Adipocyte (in vitro differentiated cells): Measurements from ENCODE around the gene FHIP2A.

Experiments
- DNase-seq: peaks from one replicate; pipeline ENCODE4 v3.0.0-alpha.2; 2015; ENCODE audit warnings: low read depth
- H3K27me3 ChIP-seq: replicated peaks from 2 replicates; pipeline ENCODE4 v1.7.0; 2013; ENCODE audit warnings: mild to moderate bottlenecking, low read length, moderate library complexity; ENCODE audit not compliant: control insufficient read depth, insufficient read depth
- H3K36me3 ChIP-seq: 2 replicates; pipeline ENCODE4 v1.7.0; 2013; ENCODE audit warnings: low read length, mild to moderate bottlenecking, moderate library complexity; ENCODE audit not compliant: control insufficient read depth, insufficient read depth, severe bottlenecking
- H3K4me1 ChIP-seq: 2 replicates; pipeline ENCODE4 v1.7.0; 2013; ENCODE audit warnings: mild to moderate bottlenecking, low read length, moderate library complexity; ENCODE audit not compliant: control insufficient read depth, insufficient read depth
- H3K4me3 ChIP-seq: 2 replicates; pipeline ENCODE4 v1.7.0; 2013; ENCODE audit warnings: mild to moderate bottlenecking, low read length, moderate library complexity
- H3K9ac ChIP-seq: 2 replicates; pipeline ENCODE4 v1.7.0; 2013; ENCODE audit warnings: mild to moderate bottlenecking, low read length, moderate library complexity
- H3K9me3 ChIP-seq: 2 replicates; pipeline ENCODE4 v1.7.0; 2013; ENCODE audit warnings: mild to moderate bottlenecking, low read length, moderate library complexity; ENCODE audit not compliant: control insufficient read depth

The FHIP2A gene

DNA sequence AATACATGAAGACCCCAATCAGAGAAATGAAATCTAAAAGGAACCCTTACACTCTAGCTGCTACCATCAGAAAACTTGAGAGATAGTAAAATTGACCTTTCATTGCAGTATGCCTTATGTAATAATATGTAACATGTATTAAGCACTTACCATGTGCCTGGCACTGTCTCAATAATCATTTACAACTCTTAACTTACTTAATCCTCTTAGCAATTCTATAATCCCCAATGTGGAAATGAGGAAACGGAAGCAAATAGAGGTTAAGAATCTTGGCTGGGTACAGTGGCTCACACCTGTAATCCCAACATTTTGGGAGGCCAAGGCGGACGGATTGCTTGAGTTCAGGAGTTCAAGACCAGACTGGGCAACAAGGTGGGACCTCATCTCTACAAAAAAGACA, 29.8 kb upstream of the FHIP2A start:
- Histone ChIP-seq H3K9me3 (no peaks in the 10 kb centered on the region), H3K4me1 (peaks cover 7% of the 10 kb centered on the region), H3K27me3 (no peaks in the 10 kb centered on the region), H3K36me3 (peaks cover 17% of the 10 kb centered on the region), H3K4me3 (no peak overlapping the region), H3K9ac (no peak overlapping the region)
- no peak for DNase-seq

DNA sequence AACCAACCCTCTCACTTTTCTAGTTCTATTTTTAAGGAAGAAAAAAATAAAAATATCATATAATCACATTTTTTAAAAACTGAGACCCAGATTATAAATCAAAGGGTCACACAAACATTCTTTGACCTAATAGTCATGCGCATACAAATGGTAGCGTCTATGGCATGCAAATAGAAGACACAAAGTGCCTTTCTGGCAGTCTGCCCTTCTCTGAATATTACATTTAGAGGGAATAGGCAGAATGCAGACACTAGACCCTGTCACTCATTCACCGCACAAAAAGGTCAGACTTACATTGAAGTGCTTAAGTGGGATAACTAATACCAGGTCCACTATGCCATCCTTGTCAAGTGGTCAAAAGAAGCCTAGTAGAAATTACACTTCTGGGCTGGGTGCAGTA, 26.5 kb upstream of the FHIP2A start:
- Histone ChIP-seq H3K36me3 (peaks cover 27% of the 10 kb centered on the region), H3K4me1 (no peaks in the 10 kb centered on the region), H3K9me3 (no peaks in the 10 kb centered on the region), H3K9ac (no peak overlapping the region), H3K27me3 (no peaks in the 10 kb centered on the region), H3K4me3 (no peak overlapping the region)
- DNase-seq = no peak

DNA sequence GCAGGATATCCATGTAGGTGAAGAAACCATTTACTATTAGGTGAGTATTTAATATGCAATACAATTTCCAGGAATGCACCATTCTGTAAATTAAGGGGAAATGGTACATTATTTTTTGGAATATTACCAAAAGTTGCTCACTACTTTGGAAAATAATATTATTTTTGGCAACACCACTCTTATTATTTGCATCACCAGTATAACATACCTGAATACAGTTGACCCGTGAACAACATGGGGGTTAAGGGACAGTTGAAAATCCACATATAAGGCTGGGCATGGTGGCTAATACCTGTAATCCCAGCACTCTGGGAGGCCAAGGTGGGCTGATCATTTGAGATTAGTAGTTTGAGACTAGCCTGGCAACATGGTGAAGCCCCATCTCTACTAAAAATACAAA, 21.2 kb upstream of the FHIP2A start:
- Histone ChIP-seq H3K27me3 (no peaks in the 10 kb centered on the region), H3K4me3 (no peak overlapping the region), H3K36me3 (peaks cover 21% of the 10 kb centered on the region), H3K9ac (no peak overlapping the region), H3K4me1 (no peaks in the 10 kb centered on the region), H3K9me3 (no peaks in the 10 kb centered on the region)
- no peak for DNase-seq

DNA sequence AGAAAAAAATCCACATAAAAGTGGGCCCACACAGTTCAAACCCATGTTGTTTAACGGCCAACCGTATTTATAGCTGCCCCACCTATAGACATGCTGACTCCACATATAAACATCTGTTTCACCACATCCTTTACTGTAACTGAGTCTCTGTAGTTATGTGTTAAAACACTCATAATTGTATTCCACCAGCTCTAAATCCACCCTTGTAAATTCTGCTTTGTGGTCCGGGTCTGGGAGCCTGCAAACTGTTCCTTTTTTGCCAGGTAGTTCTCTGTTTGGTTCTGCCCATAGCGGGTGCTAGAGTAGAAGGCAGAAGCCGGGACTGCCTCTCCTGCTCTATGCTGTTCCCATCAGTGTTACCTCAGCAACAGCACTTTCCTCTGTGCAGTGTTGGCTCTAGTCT, 20.2 kb upstream of the FHIP2A start:
- Histone ChIP-seq H3K27me3 (no peaks in the 10 kb centered on the region), H3K36me3 (peaks cover 18% of the 10 kb centered on the region), H3K9me3 (no peaks in the 10 kb centered on the region), H3K9ac (no peak overlapping the region), H3K4me1 (peaks cover 3% of the 10 kb centered on the region), H3K4me3 (no peak overlapping the region)
- DNase-seq = no peak

DNA sequence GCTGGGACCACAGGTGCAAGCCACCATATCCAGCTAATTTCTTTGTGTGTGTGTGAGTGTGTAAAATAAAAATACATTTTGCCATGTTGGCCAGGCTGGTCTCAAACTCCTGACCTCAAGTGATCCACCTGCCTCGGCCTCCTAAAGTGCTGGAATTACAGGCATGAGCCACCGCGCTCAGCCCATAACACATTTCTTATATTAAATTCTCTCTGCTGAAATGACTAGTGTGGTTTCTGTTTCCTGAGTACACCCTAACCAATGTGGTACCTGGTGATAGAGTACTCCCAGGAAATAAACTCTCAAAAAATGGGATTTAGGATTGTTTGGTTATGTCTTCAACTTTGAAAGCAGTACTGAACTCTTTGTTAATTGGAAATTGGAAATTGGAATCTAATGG, 19.4 kb upstream of the FHIP2A start:
- Histone ChIP-seq H3K4me3 (no peak overlapping the region), H3K36me3 (peaks cover 15% of the 10 kb centered on the region), H3K9me3 (no peaks in the 10 kb centered on the region), H3K27me3 (no peaks in the 10 kb centered on the region), H3K9ac (no peak overlapping the region), H3K4me1 (peaks cover 10% of the 10 kb centered on the region)
- DNase-seq = no peak

DNA sequence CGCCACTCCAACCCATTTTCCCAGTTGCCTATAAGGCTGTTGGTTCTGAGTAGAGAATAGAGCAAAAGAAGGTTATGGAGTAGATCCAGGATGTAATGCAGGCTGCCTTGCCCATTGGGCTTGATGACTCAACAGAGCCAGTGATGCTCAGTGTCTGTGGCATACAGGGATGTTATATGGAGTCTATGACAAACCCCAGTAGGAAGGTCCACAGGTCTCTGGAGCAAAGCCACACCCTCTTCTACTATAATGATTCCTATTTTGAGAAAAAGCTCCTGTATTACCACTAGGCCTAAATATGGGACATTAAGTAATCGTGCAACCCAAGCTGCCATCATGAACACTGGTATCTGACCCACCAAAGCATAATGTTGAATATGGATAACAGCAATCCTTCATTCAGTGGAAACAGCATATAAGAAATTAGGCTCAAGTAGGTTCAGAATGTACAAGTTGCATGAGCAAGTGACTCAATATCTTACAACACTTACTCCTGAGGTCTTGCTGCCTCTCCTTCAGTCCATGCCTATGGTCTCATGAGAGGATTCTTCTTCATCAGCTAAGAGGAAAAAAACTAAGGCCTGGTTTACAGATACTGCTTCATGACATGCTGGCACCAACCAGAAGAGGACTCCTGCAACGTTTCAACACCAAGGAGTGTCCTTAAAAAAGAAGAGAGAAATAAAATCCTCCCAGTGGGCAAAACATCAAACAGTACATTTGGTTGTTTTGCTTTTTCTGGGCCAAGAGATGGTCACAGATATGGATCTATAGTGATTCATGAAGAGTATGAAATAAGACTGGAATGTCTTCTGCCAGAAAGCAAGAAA, 14.8 kb upstream of the FHIP2A start:
- Histone ChIP-seq H3K9me3 (no peaks in the 10 kb centered on the region), H3K27me3 (no peaks in the 10 kb centered on the region), H3K4me1 (peaks cover 12% of the 10 kb centered on the region), H3K9ac (no peak overlapping the region), H3K36me3 (peaks cover 8% of the 10 kb centered on the region), H3K4me3 (no peak overlapping the region)
- DNase-seq = peak; percentile 68

DNA sequence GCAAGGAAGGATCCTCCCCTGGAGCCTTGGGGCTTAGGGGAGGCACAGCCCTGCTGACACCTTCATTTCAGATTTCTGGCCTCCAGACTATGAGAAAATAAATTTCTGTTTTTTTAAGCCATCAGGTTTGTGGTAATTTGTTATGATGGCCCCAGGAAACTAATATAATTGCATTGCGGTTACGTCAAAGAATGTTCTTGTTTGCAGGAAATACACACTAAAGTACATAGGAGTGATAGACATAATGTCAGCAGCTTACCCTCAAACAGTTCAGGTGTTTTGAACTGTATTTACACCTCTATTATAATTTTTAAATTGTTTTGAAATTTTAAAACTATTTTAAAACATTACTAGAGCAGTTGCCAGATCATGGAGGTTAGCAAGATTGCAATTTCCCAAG, 12.6 kb upstream of the FHIP2A start:
- no peak overlapping the region for H3K4me3 ChIP-seq
- no peak overlapping the region for H3K9ac ChIP-seq
- H3K4me1 ChIP-seq = peaks cover 12% of the 10 kb centered on the region
- no peak for DNase-seq
- H3K36me3 ChIP-seq = peaks cover 5% of the 10 kb centered on the region
- H3K27me3 ChIP-seq = no peaks in the 10 kb centered on the region
- H3K9me3 ChIP-seq = no peaks in the 10 kb centered on the region

DNA sequence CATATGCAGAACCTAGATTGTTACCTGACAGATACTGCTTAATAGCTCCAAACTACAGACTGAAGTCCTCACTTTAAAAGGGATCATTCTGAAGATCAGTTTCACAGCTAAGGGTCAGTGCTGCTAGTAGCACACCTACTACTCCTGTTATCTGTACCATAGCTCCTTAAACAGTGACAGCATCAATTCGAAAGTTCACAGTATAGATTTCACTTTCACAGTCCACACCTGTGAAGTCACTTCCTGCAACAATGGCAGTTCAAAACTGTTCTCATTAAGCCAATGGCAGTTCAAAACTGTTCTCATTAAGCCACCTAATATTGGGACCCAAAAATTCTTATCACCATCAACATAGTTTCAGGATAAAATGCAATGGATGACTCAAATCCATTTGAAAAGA, 10.7 kb upstream of the FHIP2A start:
- DNase-seq = no peak
- Histone ChIP-seq H3K4me3 (no peak overlapping the region), H3K27me3 (no peaks in the 10 kb centered on the region), H3K9ac (no peak overlapping the region), H3K9me3 (no peaks in the 10 kb centered on the region), H3K36me3 (no peaks in the 10 kb centered on the region), H3K4me1 (peaks cover 12% of the 10 kb centered on the region)

DNA sequence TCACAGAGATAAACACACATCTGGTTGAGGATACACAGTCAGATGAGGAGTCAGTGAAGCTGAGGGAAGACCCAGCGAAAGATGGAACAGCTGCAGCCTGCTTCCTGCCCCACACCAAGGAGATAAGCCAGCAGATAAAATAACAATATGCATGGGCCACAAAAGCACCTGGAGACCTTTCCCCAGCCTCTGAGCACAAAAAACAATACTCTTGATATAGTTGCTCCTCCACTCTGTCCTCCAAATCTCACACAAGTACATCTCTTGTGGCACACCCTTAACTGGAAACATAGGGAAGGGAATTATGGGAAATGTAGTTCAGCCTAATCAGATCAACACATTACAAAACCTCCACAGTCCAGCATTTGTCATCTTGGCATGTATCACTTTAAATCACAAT, 9.7 kb upstream of the FHIP2A start:
- Histone ChIP-seq H3K27me3 (no peaks in the 10 kb centered on the region), H3K9ac (no peak overlapping the region), H3K4me3 (no peak overlapping the region), H3K9me3 (no peaks in the 10 kb centered on the region), H3K36me3 (no peaks in the 10 kb centered on the region), H3K4me1 (peaks cover 5% of the 10 kb centered on the region)
- DNase-seq = no peak

DNA sequence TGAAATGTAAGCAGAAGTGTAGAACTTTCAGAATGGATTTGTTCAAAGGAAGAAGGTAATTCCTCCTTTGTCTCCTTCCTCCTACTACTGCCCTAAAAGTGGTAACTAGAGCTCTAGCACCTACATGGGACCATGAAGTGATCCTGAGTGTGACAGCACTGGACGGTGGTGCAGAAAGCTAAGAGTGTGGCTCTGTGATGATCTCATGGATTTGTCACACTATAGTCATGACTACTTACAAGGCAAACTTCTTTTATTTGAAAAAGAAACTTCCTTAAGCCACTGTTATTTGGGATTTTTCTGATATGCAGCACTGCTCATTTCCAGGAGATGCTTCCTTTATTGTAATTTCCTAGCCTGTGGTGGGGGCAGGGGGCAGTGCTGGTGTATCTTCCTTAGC, 5.8 kb upstream of the FHIP2A start:
- DNase-seq = no peak
- Histone ChIP-seq H3K27me3 (no peaks in the 10 kb centered on the region), H3K9me3 (no peaks in the 10 kb centered on the region), H3K36me3 (no peaks in the 10 kb centered on the region), H3K9ac (no peak overlapping the region), H3K4me1 (peaks cover 11% of the 10 kb centered on the region), H3K4me3 (no peak overlapping the region)

DNA sequence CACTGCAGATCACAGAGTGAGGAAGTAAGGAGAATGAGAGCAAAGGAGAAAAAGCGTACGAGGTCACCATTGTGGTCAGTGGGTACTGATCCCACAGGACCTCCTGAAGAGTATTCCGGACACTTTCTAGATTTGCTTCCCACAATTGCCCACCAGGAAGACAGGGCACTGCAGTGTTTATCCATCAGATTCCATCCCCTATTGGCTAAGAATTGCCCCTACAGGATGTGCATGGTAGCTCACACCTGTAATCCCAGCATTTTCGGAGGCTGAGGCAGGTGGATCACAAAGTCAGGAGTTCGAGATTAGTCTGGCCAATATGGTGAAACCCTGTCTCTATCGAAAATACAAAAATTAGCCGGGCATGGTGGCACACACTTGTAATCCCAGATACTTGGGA, 5.3 kb upstream of the FHIP2A start:
- Histone ChIP-seq H3K36me3 (no peaks in the 10 kb centered on the region), H3K9ac (no peak overlapping the region), H3K27me3 (no peaks in the 10 kb centered on the region), H3K9me3 (no peaks in the 10 kb centered on the region), H3K4me3 (no peak overlapping the region), H3K4me1 (peaks cover 11% of the 10 kb centered on the region)
- DNase-seq = no peak

DNA sequence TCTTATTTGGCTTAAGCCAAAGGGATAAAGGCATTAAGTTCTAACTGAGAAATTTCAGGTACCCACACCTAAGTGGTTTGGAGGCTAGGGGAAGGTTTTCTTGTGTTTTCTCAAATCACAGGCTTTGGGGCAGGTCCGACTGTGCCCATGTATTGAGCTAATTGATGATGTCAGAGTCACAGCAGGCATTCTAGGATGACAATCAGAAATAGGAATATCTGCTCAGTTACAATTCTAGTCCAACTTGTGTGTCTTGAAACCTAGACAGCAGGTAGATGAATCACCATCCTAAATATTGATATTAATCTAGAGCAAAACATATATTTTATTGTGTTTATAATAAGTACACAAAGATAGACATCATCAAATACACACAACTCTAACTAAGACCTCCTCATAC, 2.3 kb upstream of the FHIP2A start:
- Histone ChIP-seq H3K4me1 (peaks cover 18% of the 10 kb centered on the region), H3K9me3 (no peaks in the 10 kb centered on the region), H3K27me3 (no peaks in the 10 kb centered on the region), H3K36me3 (no peaks in the 10 kb centered on the region), H3K4me3 (peak overlapping the region; percentile 92), H3K9ac (peak overlapping the region; percentile 99)
- DNase-seq = no peak
